Thoracic aorta (tissue), 2 donors: ENCODE results near the gene SNTG2. TPM values are rescaled to one million over a fixed set of nuclear protein-coding genes. Genes with fewer than 3 reads are reported as not detected.

ENCODE experiments used
- ATAC-seq: fragments of 150-250 bp; one replicate; pipeline ENCODE4 v1.8.0; 2017; ENCODE audit warnings: low read depth; ENCODE audit not compliant: insufficient number of reproducible peaks, low FRiP score
- DNase-seq: peaks from one replicate; pipeline ENCODE4 v3.0.0-alpha.2; 2020; ENCODE audit warnings: low spot score
- H3K27ac ChIP-seq, 2 donors: fragments of 200-600 bp; sonication (generic); 1 replicate in 1 of 2; 2 replicates in 1 of 2; pipeline ENCODE4 v1.5.1; 2016; ENCODE audit warnings: mild to moderate bottlenecking in 2 of 2, moderate library complexity in 2 of 2
- H3K27me3 ChIP-seq: fragments of 200-600 bp; sonication (generic); replicated peaks from 2 replicates; pipeline ENCODE4 v1.6.0; 2016; ENCODE audit warnings: mild to moderate bottlenecking; ENCODE audit not compliant: insufficient read depth
- H3K36me3 ChIP-seq: fragments of 200-600 bp; sonication (generic); one replicate; pipeline ENCODE4 v1.5.1; 2016
- H3K4me1 ChIP-seq, 2 donors: fragments of 200-600 bp; sonication (generic); 1 replicate in 1 of 2; 2 replicates in 1 of 2; pipeline versions ENCODE4 v1.5.1 to v1.6.0; 2016; ENCODE audit warnings: low read depth in 2 of 2, mild to moderate bottlenecking in 1 of 2; ENCODE audit not compliant: control insufficient read depth in 1 of 2
- H3K4me3 ChIP-seq: fragments of 200-600 bp; sonication (generic); 2 replicates; pipeline ENCODE4 v1.5.1; 2016; ENCODE audit warnings: mild to moderate bottlenecking
- H3K9me3 ChIP-seq: fragments of 200-600 bp; sonication (generic); 2 replicates; pipeline ENCODE4 v1.5.1; 2016
- CTCF ChIP-seq: fragments of 200-600 bp; sonication (generic); IDR thresholded peaks from one replicate; pipeline ENCODE4 v1.5.1; 2019; ENCODE audit warnings: antibody characterized with exemption
- total RNA-seq, 2 donors: library from RNA; depleted of rRNA; stranded (reverse); fragments of >200 nt; gene quantifications; one replicate each; pipeline versions ENCODE4 v1.1.0 to v1.2.3, GENCODE V29; 2016

Gene SNTG2
- total RNA-seq, 2 donors from 2014 or later, result 8.9 to 18.6 TPM

GRCh38 chr2:1022178-1022577 is 71.5 kb downstream of the SNTG2 start:
- no peak for ATAC-seq
- Histone ChIP-seq H3K36me3 (no peaks in the 10 kb centered on the region), H3K27ac (no peak overlapping the region), H3K4me3 (no peak overlapping the region), H3K27me3 (no peaks in the 10 kb centered on the region), H3K4me1 (no peaks in the 10 kb centered on the region), H3K9me3 (no peaks in the 10 kb centered on the region)
- TF ChIP-seq CTCF, result no peak
- DNase-seq, result no peak

GRCh38 chr2:1024981-1025380 is 74.3 kb downstream of the SNTG2 start:
- H3K4me3 ChIP-seq, result no peak overlapping the region
- no peaks in the 10 kb centered on the region for H3K9me3 ChIP-seq
- TF ChIP-seq CTCF, result no peak
- no peak for DNase-seq
- no peak for ATAC-seq
- no peaks in the 10 kb centered on the region for H3K27me3 ChIP-seq
- H3K36me3 ChIP-seq, result no peaks in the 10 kb centered on the region
- H3K4me1 ChIP-seq, result no peaks in the 10 kb centered on the region
- H3K27ac ChIP-seq, result no peak overlapping the region

- no peaks in the 10 kb centered on the region for H3K4me1 ChIP-seq
- no peaks in the 10 kb centered on the region for H3K36me3 ChIP-seq
- H3K4me3 ChIP-seq, result no peak overlapping the region
- no peak for TF ChIP-seq CTCF
- H3K9me3 ChIP-seq, result no peaks in the 10 kb centered on the region
- ATAC-seq (no peak), DNase-seq (no peak)
- H3K27me3 ChIP-seq, result no peaks in the 10 kb centered on the region
- no peak overlapping the region for H3K27ac ChIP-seq
Observed at GRCh38 chr2:1026141-1026540, 75.5 kb downstream of the SNTG2 start.

- ATAC-seq, result no peak
- no peaks in the 10 kb centered on the region for H3K36me3 ChIP-seq
- no peak for DNase-seq
- H3K9me3 ChIP-seq, result no peaks in the 10 kb centered on the region
- H3K4me1 ChIP-seq, result no peaks in the 10 kb centered on the region
- TF ChIP-seq CTCF, result no peak
- no peaks in the 10 kb centered on the region for H3K27me3 ChIP-seq
- no peak overlapping the region for H3K27ac ChIP-seq
- no peak overlapping the region for H3K4me3 ChIP-seq
Observed at GRCh38 chr2:1028831-1029230, 78.2 kb downstream of the SNTG2 start.

GRCh38 chr2:1032030-1032429 is 81.4 kb downstream of the SNTG2 start:
- TF ChIP-seq CTCF, result no peak
- no peaks in the 10 kb centered on the region for H3K4me1 ChIP-seq
- H3K4me3 ChIP-seq, result peak overlapping the region; percentile 53
- ATAC-seq (no peak), DNase-seq (no peak)
- no peaks in the 10 kb centered on the region for H3K9me3 ChIP-seq
- no peak overlapping the region for H3K27ac ChIP-seq
- no peaks in the 10 kb centered on the region for H3K36me3 ChIP-seq
- no peaks in the 10 kb centered on the region for H3K27me3 ChIP-seq
